Transverse colon (tissue), 4 donors: ENCODE measurements around the gene TRAM2.

Source experiments
- CTCF ChIP-seq, 5 experiments: fragments of 200-600 bp in 3 of 5; fragments of 450-650 bp in 2 of 5; sonication (generic) in 3 of 5; IDR thresholded peaks; 1 replicate in 2 of 5; 2 replicates in 3 of 5; pipeline ENCODE4 v1.5.1; 2016 to 2017; ENCODE audit warnings: antibody characterized with exemption in 5 of 5, inconsistent platforms in 3 of 5, mild to moderate bottlenecking in 2 of 5, moderate library complexity in 1 of 5
- EP300 ChIP-seq: sonication (generic); formaldehyde crosslinking; IDR thresholded peaks from one replicate; pipeline ENCODE4 v1.6.1; 2017; ENCODE audit warnings: antibody characterized with exemption, low read depth
- POLR2A ChIP-seq: fragments of 450-650 bp; IDR thresholded peaks from one replicate; pipeline ENCODE4 v1.6.1; 2016; ENCODE audit warnings: antibody characterized with exemption, mild to moderate bottlenecking, moderate library complexity
- POLR2AphosphoS5 ChIP-seq, 3 donors: sonication (generic); formaldehyde crosslinking; IDR thresholded peaks; one replicate each; pipeline ENCODE4 v1.6.1; 2016; ENCODE audit warnings: antibody characterized with exemption in 3 of 3

GRCh38 chr6:52582996-52583395 lies 6.1 kb upstream of the TRAM2 start:
- TF ChIP-seq POLR2AphosphoS5 (IDR thresholded peaks at IDR 0.05) (no peak), CTCF (IDR thresholded peaks at IDR 0.05) (no peak), EP300 (no peak), POLR2A (no peak)
